DOHH2 (cell line): ENCODE measurements around the gene NUP210L.
"Not testable (repeated sequence)": the region's sequence is repeated elsewhere in the genome, so short reads cannot be mapped to it uniquely, and the experiment has no call there.

Experiments used
- H3F3A ChIP-seq: fragments of 200-600 bp; sonication (generic), shearing (Covaris generic); 2 replicates; pipeline ENCODE4 v1.6.0; 2016; ENCODE audit warnings: antibody characterized with exemption, mild to moderate bottlenecking; ENCODE audit not compliant: control insufficient read depth, insufficient read depth
- H3K27ac ChIP-seq: fragments of 200-600 bp; sonication (generic); 2 replicates; pipeline ENCODE4 v1.5.1; 2014; ENCODE audit warnings: low read depth, mild to moderate bottlenecking, low read length, moderate library complexity
- H3K27me3 ChIP-seq: fragments of 200-600 bp; sonication (generic); 2 replicates; pipeline ENCODE4 v1.6.1; 2014; ENCODE audit warnings: mild to moderate bottlenecking, low read length, mixed read lengths; ENCODE audit not compliant: control insufficient read depth
- H3K36me3 ChIP-seq: fragments of 200-600 bp; sonication (generic); 2 replicates; pipeline ENCODE4 v1.6.1; 2014; ENCODE audit warnings: mild to moderate bottlenecking, low read length, moderate library complexity, mixed read lengths; ENCODE audit not compliant: control insufficient read depth
- H3K4me1 ChIP-seq: fragments of 200-600 bp; sonication (generic); 2 replicates; pipeline ENCODE4 v1.6.1; 2014; ENCODE audit warnings: mild to moderate bottlenecking, low read length, mixed read lengths; ENCODE audit not compliant: control insufficient read depth
- H3K4me2 ChIP-seq: fragments of 200-600 bp; sonication (generic); 2 replicates; pipeline ENCODE4 v1.6.0; 2014; ENCODE audit warnings: mild to moderate bottlenecking, low read length, moderate library complexity
- H3K4me3 ChIP-seq: fragments of 200-600 bp; sonication (generic); 2 replicates; pipeline ENCODE4 v1.5.1; 2014; ENCODE audit warnings: mild to moderate bottlenecking, low read length, mixed read lengths
- H3K79me2 ChIP-seq: fragments of 200-600 bp; sonication (generic); 2 replicates; pipeline ENCODE4 v1.6.1; 2014; ENCODE audit warnings: mild to moderate bottlenecking, low read length, mixed read lengths; ENCODE audit not compliant: control insufficient read depth
- H3K9me2 ChIP-seq: fragments of 200-600 bp; sonication (generic); replicated peaks from 2 replicates; pipeline ENCODE4 v1.6.1; 2014; ENCODE audit warnings: mild to moderate bottlenecking, low read length, mixed read lengths; ENCODE audit not compliant: control insufficient read depth
- H3K9me3 ChIP-seq: fragments of 200-600 bp; sonication (generic); 2 replicates; pipeline ENCODE4 v1.6.1; 2014; ENCODE audit warnings: antibody characterized with exemption, low read length, mixed read lengths; ENCODE audit not compliant: control insufficient read depth, insufficient read depth
- H4K20me1 ChIP-seq: fragments of 200-600 bp; sonication (generic); 2 replicates; pipeline ENCODE4 v1.6.0; 2014; ENCODE audit warnings: low read depth, mild to moderate bottlenecking, antibody characterized with exemption, low read length, moderate library complexity; ENCODE audit not compliant: control insufficient read depth, insufficient read depth
- EZH2phosphoT487 ChIP-seq: fragments of 200-600 bp; sonication (generic); IDR thresholded peaks from 2 replicates; pipeline ENCODE4 v1.6.1; 2017; ENCODE audit warnings: borderline replicate concordance, mild to moderate bottlenecking, antibody characterized with exemption, low read length, moderate library complexity, mixed read lengths
- TF ChIP-seq, protein P1 (sequence below): fragments of 200-600 bp; sonication (generic); IDR thresholded peaks from one replicate; pipeline ENCODE4 v1.5.1; 2014; ENCODE audit warnings: antibody characterized with exemption, mild to moderate bottlenecking, low read depth, low read length; ENCODE audit not compliant: poor library complexity, severe bottlenecking

The NUP210L gene

GRCh38 chr1:154019940-154020339, 134.9 kb downstream of the NUP210L start:
- Histone ChIP-seq H3F3A (no peaks in the 10 kb centered on the region), H3K4me3 (no peak overlapping the region), H3K4me1 (no peaks in the 10 kb centered on the region), H3K79me2 (no peaks in the 10 kb centered on the region), H3K36me3 (no peaks in the 10 kb centered on the region), H4K20me1 (no peaks in the 10 kb centered on the region), H3K9me2 (no peaks in the 10 kb centered on the region), H3K4me2 (no peak overlapping the region), H3K9me3 (no peaks in the 10 kb centered on the region), H3K27ac (no peak overlapping the region), H3K27me3 (no peaks in the 10 kb centered on the region)
- TF ChIP-seq EZH2phosphoT487: no peak
- TF ChIP-seq, protein P1, sequence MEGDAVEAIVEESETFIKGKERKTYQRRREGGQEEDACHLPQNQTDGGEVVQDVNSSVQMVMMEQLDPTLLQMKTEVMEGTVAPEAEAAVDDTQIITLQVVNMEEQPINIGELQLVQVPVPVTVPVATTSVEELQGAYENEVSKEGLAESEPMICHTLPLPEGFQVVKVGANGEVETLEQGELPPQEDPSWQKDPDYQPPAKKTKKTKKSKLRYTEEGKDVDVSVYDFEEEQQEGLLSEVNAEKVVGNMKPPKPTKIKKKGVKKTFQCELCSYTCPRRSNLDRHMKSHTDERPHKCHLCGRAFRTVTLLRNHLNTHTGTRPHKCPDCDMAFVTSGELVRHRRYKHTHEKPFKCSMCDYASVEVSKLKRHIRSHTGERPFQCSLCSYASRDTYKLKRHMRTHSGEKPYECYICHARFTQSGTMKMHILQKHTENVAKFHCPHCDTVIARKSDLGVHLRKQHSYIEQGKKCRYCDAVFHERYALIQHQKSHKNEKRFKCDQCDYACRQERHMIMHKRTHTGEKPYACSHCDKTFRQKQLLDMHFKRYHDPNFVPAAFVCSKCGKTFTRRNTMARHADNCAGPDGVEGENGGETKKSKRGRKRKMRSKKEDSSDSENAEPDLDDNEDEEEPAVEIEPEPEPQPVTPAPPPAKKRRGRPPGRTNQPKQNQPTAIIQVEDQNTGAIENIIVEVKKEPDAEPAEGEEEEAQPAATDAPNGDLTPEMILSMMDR: no peak

DNA sequence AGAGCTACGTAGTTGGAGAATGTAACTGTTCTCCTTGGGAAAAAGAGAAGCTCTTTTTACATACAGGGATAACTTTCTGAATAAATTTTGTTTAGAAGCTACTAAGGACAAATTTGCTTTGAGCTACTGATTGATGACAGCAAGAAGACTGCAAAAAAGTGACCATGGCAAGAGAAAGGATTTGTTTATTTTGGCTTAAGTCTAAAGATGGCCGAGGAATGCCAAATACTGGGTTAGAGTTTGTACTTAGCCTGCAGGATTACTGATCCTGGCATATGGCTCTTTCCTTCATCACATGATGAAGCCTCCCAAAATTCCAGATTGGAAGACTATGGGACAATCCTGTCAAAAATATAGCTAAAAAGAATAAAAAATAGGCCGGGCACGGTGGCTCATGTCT, 135.6 kb downstream of the NUP210L start:
- H4K20me1 ChIP-seq: no peaks in the 10 kb centered on the region
- H3K36me3 ChIP-seq: no peaks in the 10 kb centered on the region
- no peak overlapping the region for H3K27ac ChIP-seq
- no peaks in the 10 kb centered on the region for H3K9me3 ChIP-seq
- no peaks in the 10 kb centered on the region for H3K27me3 ChIP-seq
- H3K9me2 ChIP-seq: no peaks in the 10 kb centered on the region
- no peaks in the 10 kb centered on the region for H3F3A ChIP-seq
- H3K4me1 ChIP-seq: no peaks in the 10 kb centered on the region
- H3K4me3 ChIP-seq: no peak overlapping the region
- H3K79me2 ChIP-seq: no peaks in the 10 kb centered on the region
- TF ChIP-seq, protein P1: no peak
- no peak overlapping the region for H3K4me2 ChIP-seq

- H4K20me1 ChIP-seq: no peaks in the 10 kb centered on the region
- H3K4me2 ChIP-seq: no peak overlapping the region
- no peak overlapping the region for H3K27ac ChIP-seq
Observed at GRCh38 chr1:154014154-154014907, 140.5 kb downstream of the NUP210L start.

DNA sequence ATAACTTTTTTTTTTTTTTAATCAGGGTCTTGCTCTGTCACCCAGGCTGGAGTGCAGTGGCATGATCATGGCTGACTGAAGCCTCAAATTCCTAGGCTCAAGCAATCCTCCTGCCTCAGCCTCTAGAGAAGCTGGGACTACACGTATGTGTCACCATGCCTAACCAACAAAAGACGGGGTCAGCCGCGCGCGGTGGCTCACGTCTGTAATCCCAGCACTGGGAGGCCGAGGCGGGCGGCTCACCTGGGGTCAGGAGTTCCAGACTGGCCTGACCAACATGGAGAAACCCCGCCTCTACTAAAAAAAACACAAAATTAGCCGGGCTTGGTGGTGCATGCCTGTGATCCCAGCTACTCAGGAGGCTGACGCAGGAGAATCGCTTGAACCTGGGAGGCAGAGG, 142.3 kb downstream of the NUP210L start:
- not testable (repeated sequence) for H3K9me3 ChIP-seq, H4K20me1 ChIP-seq, H3K79me2 ChIP-seq, H3K27me3 ChIP-seq, H3K9me2 ChIP-seq, H3K36me3 ChIP-seq, H3K27ac ChIP-seq, H3F3A ChIP-seq, H3K4me3 ChIP-seq, H3K4me1 ChIP-seq, H3K4me2 ChIP-seq

More at GRCh38 chr1:154014154-154014907, 140.5 kb downstream of the NUP210L start:
- Histone ChIP-seq H3K9me2 (no peaks in the 10 kb centered on the region), H3K4me1 (no peaks in the 10 kb centered on the region), H3F3A (no peaks in the 10 kb centered on the region), H3K36me3 (no peaks in the 10 kb centered on the region), H3K27me3 (no peaks in the 10 kb centered on the region), H3K4me3 (no peak overlapping the region), H3K9me3 (no peaks in the 10 kb centered on the region), H3K79me2 (no peaks in the 10 kb centered on the region)
- TF ChIP-seq, protein P1: no peak
- TF ChIP-seq EZH2phosphoT487: no peak
